ENCODE measurements around the gene KCNE1.

DNA sequence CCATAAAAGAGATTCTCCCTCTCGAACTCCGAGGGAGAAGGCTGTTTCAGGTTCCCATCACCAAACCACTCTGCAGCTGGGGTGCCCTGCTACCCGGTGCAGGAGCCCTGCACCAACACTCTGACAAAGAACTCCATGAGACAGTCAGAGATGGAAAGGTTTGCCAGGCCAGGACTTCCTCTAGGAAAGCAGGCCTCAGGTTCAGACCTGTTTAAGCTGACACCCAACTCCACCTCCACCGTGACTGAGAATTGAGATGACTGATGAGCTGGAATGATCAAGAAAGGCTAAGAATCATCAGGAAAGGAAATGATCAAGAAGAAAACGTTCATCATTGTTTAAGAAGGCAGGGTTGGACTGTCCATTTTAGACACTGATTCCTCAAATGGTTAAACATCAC is 46.2 kb upstream of the KCNE1 start:
- TF ChIP-seq, protein P1, sequence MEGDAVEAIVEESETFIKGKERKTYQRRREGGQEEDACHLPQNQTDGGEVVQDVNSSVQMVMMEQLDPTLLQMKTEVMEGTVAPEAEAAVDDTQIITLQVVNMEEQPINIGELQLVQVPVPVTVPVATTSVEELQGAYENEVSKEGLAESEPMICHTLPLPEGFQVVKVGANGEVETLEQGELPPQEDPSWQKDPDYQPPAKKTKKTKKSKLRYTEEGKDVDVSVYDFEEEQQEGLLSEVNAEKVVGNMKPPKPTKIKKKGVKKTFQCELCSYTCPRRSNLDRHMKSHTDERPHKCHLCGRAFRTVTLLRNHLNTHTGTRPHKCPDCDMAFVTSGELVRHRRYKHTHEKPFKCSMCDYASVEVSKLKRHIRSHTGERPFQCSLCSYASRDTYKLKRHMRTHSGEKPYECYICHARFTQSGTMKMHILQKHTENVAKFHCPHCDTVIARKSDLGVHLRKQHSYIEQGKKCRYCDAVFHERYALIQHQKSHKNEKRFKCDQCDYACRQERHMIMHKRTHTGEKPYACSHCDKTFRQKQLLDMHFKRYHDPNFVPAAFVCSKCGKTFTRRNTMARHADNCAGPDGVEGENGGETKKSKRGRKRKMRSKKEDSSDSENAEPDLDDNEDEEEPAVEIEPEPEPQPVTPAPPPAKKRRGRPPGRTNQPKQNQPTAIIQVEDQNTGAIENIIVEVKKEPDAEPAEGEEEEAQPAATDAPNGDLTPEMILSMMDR (IDR thresholded peaks at IDR 0.05; ENCODE audit: poor library complexity), result no peak
- TF ChIP-seq EZH2phosphoT487 (IDR thresholded peaks at IDR 0.05; ENCODE audit: low read depth, severe bottlenecking, unreplicated experiment) (no peak), EZH2 (IDR thresholded peaks at IDR 0.05; ENCODE audit: borderline replicate concordance) (no peak)

All from hepatocyte (in vitro differentiated cells).